Ovary (tissue), 3 donors: ENCODE measurements around the gene ADARB2.

Experiments used
- EP300 ChIP-seq: sonication (generic); formaldehyde crosslinking; IDR thresholded peaks from one replicate; pipeline ENCODE4 v1.6.1; 2017; ENCODE audit warnings: antibody characterized with exemption
- POLR2A ChIP-seq: fragments of 450-650 bp; IDR thresholded peaks from one replicate; pipeline ENCODE4 v1.6.1; 2017; ENCODE audit warnings: antibody characterized with exemption, mild to moderate bottlenecking, moderate library complexity
- TF ChIP-seq, protein P1 (sequence below), 3 donors: fragments of 450-650 bp in 2 of 3; fragments of 200-600 bp in 1 of 3; IDR thresholded peaks; one replicate each; pipeline versions ENCODE4 v1.5.1 to v1.8.0; 2016 to 2022; ENCODE audit warnings: antibody characterized with exemption in 3 of 3, mild to moderate bottlenecking in 1 of 3
- donor health status: DM: no; HTN: no; CAD: no.

DNA sequence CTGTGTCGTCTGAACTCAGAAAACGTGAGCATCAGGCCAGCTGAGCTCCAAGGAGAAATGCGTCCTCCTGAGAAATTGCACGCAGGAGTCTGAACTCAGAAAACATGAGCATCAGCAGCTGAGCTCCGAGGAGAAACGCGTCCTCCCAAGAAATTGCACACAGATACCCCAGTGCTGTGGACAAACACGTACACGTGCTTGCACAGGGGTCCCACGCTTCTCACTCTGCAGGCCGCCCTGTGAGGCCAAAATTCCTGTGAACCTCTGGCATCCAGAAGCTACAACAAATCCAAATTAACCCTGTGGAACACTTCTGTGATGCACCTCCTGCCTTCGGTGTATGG is 547.3 kb downstream of the ADARB2 start:
- TF ChIP-seq, protein P1, sequence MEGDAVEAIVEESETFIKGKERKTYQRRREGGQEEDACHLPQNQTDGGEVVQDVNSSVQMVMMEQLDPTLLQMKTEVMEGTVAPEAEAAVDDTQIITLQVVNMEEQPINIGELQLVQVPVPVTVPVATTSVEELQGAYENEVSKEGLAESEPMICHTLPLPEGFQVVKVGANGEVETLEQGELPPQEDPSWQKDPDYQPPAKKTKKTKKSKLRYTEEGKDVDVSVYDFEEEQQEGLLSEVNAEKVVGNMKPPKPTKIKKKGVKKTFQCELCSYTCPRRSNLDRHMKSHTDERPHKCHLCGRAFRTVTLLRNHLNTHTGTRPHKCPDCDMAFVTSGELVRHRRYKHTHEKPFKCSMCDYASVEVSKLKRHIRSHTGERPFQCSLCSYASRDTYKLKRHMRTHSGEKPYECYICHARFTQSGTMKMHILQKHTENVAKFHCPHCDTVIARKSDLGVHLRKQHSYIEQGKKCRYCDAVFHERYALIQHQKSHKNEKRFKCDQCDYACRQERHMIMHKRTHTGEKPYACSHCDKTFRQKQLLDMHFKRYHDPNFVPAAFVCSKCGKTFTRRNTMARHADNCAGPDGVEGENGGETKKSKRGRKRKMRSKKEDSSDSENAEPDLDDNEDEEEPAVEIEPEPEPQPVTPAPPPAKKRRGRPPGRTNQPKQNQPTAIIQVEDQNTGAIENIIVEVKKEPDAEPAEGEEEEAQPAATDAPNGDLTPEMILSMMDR (IDR thresholded peaks at IDR 0.05) = no peak
- TF ChIP-seq POLR2A (no peak), EP300 (no peak)
